ENCODE data around the gene RAB11FIP4. TPM values are rescaled to one million over a fixed set of nuclear protein-coding genes. Genes with fewer than 3 reads are reported as not detected.
A peak's percentile ranks its signal among the peaks of the same experiment; 100 is the strongest.

The RAB11FIP4 gene
- total and polyA plus RNA-seq, 9 of the 15 experiments (the other 6 are each of a cell fraction or from before 2014, with no cell fraction given) = 0.62 to 16.6 (median 8.9) TPM

GRCh38 chr17:31558748-31559583, 167.5 kb downstream of the RAB11FIP4 start (continued):
- TF ChIP-seq ZNF561 (CRISPR knock-in tag; conservative IDR thresholded peaks at IDR 0.05) = no peak
- TF ChIP-seq POLR3A (IDR thresholded peaks at IDR 0.05; ENCODE audit: borderline replicate concordance, extremely low read depth, insufficient read depth, insufficient read length) = no peak
- TF ChIP-seq TARDBP (IDR thresholded peaks at IDR 0.05) = 0 out of 2 replicates have a peak, but pooled peaks have one; percentile 45
- TF ChIP-seq VEZF1 (CRISPR knock-in tag; IDR thresholded peaks at IDR 0.05) = peak; percentile 74
- TF ChIP-seq ZNF3 (CRISPR knock-in tag; IDR thresholded peaks at IDR 0.05) = no peak
- peak; percentile 90 for TF ChIP-seq CTCFL (IDR thresholded peaks at IDR 0.05; ENCODE audit: borderline replicate concordance, insufficient read depth, low read depth, low read length, poor library complexity, severe bottlenecking)
- peak; percentile 63; the same call in 1 of the 2 replicates for TF ChIP-seq ELF1 (tag; IDR thresholded peaks at IDR 0.05)
- peak in 1 of 3 experiments; percentile 30 for TF ChIP-seq YY1 (IDR thresholded peaks at IDR 0.05; ENCODE audit: borderline replicate concordance in 1 of 3, control insufficient read depth in 1 of 3, extremely low read depth in 1 of 3, insufficient read depth in 3 of 3, insufficient read length in 1 of 3, insufficient replicate concordance in 2 of 3, low read depth in 1 of 3, low read length in 2 of 3)
- 0 out of 2 replicates have a peak, but pooled peaks have one; percentile 34 for TF ChIP-seq NR3C1 (CRISPR knock-in tag; IDR thresholded peaks at IDR 0.05)
- TF ChIP-seq MTA3 (IDR thresholded peaks at IDR 0.05; ENCODE audit: borderline replicate concordance) = peak; percentile 53; the same call in 1 of the 2 replicates
- TF ChIP-seq TFAP4 (CRISPR knock-in tag; IDR thresholded peaks at IDR 0.05; ENCODE audit: borderline replicate concordance) = peak; percentile 25; the same call in 1 of the 2 replicates
- TF ChIP-seq ARID3A (IDR thresholded peaks at IDR 0.05; ENCODE audit: borderline replicate concordance, low read depth, low read length) = no peak

Data from K562 (cell line).